ENCODE data around the gene ALOXE3.

DNA sequence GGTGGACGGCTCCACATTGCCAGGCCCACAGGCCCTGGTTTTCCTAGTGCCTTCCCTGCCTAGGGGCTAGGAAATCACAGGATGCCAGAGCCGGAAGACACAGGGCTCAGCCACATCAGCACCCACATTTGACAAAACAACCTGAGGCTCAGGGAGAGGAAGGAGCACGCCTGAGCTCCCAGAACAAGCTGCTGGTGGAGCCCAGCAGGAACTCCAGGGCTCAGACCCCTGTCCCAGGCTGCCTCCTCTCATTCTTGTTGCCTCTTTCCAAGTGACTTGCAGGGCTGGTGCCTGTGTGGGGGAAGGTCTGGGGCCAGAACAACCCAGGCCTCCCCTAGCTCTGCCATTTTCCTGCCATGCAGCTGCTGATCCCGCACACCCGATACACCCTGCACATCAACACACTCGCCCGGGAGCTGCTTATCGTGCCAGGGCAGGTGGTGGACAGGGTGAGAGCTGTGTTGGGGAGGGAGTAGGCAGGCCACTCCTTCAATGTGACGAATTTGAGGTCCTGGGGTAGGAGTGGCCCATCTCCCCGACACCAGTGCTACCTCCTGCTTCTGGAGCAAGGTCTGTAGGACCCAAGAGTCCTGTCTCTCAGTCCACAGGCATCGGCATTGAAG lies 71.9 kb downstream of the ALOXE3 start:
- TF ChIP-seq EP300 (IDR thresholded peaks at IDR 0.05) (no peak), POLR2AphosphoS5 (IDR thresholded peaks at IDR 0.05) (no peak)
- TF ChIP-seq, protein P1, sequence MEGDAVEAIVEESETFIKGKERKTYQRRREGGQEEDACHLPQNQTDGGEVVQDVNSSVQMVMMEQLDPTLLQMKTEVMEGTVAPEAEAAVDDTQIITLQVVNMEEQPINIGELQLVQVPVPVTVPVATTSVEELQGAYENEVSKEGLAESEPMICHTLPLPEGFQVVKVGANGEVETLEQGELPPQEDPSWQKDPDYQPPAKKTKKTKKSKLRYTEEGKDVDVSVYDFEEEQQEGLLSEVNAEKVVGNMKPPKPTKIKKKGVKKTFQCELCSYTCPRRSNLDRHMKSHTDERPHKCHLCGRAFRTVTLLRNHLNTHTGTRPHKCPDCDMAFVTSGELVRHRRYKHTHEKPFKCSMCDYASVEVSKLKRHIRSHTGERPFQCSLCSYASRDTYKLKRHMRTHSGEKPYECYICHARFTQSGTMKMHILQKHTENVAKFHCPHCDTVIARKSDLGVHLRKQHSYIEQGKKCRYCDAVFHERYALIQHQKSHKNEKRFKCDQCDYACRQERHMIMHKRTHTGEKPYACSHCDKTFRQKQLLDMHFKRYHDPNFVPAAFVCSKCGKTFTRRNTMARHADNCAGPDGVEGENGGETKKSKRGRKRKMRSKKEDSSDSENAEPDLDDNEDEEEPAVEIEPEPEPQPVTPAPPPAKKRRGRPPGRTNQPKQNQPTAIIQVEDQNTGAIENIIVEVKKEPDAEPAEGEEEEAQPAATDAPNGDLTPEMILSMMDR (IDR thresholded peaks at IDR 0.05) = no peak
